PC-9 (cell line): Measurements from ENCODE around the gene NRDC.

Source experiments
- EZH2 ChIP-seq: fragments of 200-600 bp; sonication (generic); IDR thresholded peaks from 2 replicates; pipeline ENCODE4 v1.8.0; 2017; ENCODE audit warnings: antibody characterized with exemption, low read depth
- TF ChIP-seq, protein P1 (sequence below): fragments of 200-600 bp; sonication (generic); conservative IDR thresholded peaks from 2 replicates; pipeline ENCODE4 v1.6.1; 2017; ENCODE audit warnings: mixed run types, antibody characterized with exemption, mild to moderate bottlenecking, moderate library complexity

DNA sequence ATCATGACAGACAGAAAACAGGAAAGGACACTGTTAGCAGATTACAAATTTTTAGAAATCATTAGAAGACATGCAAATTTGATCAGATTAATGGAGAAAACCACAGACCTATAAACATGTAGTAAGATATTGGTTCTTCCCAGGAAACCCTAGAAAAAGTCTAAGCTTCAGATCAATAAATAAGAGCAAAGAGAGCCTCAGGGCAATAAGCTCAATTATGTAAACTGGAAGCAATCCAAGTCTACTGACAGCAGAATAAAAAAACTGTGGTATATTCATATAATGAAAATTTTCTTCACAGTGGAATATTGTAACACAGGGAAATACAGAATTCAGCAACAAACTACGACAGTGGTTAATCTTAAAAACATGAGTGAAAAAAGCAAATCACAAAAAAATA is 36.3 kb downstream of the NRDC start:
- no peak for TF ChIP-seq EZH2
- TF ChIP-seq, protein P1, sequence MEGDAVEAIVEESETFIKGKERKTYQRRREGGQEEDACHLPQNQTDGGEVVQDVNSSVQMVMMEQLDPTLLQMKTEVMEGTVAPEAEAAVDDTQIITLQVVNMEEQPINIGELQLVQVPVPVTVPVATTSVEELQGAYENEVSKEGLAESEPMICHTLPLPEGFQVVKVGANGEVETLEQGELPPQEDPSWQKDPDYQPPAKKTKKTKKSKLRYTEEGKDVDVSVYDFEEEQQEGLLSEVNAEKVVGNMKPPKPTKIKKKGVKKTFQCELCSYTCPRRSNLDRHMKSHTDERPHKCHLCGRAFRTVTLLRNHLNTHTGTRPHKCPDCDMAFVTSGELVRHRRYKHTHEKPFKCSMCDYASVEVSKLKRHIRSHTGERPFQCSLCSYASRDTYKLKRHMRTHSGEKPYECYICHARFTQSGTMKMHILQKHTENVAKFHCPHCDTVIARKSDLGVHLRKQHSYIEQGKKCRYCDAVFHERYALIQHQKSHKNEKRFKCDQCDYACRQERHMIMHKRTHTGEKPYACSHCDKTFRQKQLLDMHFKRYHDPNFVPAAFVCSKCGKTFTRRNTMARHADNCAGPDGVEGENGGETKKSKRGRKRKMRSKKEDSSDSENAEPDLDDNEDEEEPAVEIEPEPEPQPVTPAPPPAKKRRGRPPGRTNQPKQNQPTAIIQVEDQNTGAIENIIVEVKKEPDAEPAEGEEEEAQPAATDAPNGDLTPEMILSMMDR = no peak
